Hematopoietic multipotent progenitor cell treated with erythropoietin and hydrocortisone succinate and interleukin-3 and kit ligand, for 6 days (in vitro differentiated cells): ENCODE results near the gene MCM5.
A peak's percentile ranks its signal among the peaks of the same experiment; 100 is the strongest.
"Not testable (repeated sequence)": the region's sequence is repeated elsewhere in the genome, so short reads cannot be mapped to it uniquely, and the experiment has no call there.

Experiments
- DNase-seq: peaks from one replicate; pipeline ENCODE4 v3.0.0-alpha.2; 2015

The MCM5 gene

DNA sequence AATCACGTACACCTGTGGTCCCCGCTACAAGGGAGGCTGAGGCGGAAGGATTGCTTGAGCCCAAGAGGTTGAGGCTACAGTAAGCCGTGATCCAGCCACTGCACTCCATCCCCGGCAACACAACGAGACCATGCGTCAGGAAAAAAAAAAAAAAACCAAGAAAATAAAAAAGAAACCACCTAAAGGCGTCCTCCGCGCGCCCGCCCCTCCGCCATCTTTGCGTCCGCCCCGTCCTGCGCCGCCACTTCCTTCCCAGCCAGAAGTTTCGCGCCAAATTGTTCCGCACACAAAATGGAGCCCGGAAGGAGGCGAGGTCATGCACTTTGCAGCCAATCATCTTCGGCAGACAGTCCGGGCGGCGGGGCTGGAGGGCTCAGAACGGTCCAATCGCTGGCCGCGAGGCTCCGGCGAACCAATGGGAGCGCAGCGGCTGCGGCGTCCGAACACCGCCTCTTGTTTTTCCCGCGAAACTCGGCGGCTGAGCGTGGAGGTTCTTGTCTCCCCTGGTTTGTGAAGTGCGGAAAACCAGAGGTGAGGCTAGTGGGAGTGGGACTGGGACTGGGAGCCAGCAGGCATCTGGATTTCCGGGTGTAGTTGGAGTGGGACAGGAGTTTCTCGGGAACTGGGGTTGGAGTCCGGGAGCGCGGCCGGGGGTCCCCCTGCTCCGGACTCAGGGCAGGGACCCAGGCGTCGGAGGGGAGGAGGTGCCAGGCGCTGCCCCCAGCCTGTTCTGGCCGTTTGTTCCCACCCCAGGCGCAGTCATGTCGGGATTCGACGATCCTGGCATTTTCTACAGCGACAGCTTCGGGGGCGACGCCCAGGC, at the start of gene MCM5:
Gene MCM5 (plus strand): TSS at position 463 of the 823 bp plus-strand sequence. CDS start 299 bp downstream, at position 762.
- peak; percentile 99 for DNase-seq

DNA sequence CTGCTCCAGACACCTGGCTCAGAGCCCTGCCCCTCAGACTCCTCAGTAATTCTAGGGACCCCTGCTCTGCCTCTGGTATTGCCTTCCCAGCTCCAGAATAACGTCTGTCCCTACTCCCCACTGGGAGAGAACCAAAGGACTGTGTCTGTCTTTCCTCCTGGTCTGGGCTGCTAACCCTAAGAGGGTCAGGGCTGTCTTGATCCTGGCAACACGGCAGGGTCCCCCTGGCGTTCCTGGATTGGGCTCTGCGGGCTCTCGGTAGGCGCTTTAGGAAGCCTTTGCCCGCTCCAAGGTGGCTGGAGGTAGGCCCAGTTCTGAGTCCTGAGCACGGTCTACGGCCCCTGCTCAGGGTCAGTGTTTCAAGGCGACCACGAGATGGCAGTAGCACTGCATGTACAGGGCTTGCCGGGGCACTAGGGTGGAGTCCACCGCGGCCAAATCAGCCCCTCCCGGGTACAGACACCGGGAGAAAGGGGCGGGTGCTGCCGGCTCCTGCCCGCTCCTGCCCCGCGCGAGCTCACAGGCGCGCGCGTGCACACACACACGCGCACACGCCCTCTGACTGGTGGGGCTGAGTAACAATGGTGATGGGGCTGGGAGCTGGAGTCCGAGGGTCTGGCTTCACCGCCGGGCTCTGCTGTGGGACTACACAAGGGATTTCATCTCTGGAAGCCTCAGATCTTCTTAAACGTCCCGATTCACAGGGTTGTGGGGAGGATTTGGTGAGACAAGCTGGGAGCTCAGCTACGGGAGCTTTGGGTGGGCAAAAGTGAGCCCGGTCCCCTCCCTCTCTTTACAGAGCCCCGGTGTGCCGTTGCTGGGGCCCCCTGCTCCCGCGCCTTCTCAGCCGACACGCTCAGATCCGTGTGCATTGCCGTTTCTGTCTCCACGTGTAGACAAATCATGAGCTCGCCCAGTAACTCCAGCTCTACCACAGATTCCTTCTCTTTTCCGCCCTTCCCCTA, 49.1 kb upstream of the MCM5 start:
- DNase-seq, result peak; percentile 94

DNA sequence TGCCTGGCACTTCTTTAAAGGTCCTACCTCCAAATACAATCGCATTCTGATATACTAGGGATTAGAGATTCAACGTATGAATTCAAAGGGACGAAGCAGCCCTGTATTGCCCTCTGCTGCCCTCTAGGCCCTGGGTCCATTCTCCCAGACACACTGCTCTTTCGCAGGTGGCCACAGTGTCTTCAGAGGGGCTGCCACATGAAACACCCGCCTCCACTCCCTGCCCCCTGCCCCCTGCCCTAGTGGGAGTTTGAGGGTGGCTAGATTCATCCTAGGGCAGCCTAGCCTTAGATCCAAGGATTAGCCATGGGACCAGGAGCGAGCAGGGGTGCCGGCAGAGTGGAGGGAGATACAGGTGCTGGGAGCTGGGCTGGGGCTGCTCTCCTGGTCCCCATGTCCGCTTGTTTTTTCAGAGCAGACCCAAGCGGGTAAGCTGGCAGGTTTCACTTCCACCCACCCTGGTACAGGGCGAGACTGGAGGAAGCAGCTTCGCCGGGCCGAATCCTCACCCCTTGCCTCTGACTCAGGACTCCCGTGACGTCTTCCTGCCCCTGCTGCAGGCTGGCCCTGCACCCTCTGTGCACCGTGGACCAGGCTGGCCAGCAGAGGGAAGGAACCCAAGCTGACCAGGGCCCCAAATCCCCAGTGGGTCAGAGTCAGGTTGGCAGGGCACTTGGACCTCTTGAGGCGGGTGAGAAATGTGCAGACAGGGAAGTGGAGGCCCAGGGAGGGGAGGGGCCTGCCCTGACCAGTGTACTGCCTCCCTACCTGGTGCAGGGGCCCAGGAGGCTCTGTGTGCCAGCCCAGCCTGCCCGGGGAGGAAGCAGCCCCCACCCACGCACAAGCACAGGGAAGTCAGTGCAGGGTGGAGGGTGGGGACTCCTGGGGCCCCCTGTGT, 47.5 kb upstream of the MCM5 start:
- peak; percentile 78 for DNase-seq

DNA sequence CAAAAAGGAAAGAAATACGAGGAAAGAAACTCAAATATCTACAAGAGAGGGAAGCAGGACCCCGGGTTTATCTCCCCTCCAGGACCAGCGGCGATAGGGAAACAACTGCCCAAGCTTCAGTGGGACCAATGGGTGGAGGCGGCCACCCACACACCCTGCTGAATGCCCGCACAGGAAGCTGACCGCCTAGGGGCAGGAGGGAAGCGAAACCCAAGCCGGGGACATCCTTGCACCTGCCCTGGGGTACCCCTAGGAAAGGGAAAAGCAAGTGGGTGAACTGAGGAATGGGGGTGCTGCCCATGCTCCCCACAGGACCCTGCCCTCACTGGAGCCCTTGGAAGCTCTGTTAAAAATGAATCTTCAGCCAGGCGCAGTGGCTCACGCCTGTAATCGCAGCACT, 46.6 kb upstream of the MCM5 start:
- DNase-seq, result no peak

DNA sequence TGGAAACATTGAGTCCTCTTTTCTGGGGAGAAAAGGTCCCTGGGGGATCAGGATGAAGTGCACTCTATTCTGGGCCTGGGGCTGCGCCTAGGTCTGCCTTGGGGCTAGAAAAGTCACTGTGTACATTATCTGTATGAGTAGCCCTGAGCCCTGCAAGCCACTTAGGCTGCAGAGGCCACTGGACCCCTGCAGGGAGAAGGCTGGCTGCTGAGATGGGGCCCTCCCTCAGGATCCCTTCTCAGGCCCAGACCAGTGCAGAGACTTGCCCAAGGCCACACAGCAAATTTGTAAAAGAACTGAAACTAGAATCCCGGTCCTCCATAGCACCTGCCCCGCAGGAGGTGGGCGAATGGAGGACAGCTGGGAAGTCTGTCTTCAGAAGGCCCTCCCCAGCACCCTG, 45.9 kb upstream of the MCM5 start:
- no peak for DNase-seq

DNA sequence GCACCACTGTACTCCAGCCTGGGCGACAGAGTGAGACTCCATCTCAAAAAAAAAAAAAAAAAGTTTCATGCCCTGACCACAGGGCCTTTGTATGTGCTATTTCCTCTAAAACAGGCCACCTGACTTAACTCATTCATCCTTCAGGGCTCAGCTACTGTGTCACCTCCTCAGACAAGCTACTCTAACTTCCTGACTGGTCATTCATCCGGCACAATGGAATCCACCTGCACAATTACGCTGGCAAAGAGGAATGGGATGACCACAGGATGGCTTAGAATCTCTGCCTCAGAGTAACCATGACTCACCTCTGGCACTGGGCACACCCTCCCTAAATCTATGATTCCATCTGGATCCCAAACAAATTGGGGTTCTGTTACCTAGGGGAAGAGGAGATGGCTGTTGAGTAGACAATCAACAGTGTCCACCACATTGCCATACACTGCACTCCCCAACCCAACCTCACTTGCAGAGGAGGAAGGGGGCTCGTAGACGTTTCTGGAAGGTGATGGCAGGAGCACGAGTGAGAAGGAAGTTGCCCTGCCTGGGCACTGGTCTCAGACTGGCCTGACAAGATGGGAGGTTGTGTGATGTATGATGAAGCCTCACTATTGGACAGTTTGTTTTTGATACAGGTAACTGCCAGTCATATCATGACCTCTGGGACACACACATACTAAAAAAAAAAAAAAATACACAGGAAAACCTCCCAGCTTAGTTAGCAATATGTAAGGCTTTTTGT, 41.9 kb upstream of the MCM5 start:
- no peak for DNase-seq

DNA sequence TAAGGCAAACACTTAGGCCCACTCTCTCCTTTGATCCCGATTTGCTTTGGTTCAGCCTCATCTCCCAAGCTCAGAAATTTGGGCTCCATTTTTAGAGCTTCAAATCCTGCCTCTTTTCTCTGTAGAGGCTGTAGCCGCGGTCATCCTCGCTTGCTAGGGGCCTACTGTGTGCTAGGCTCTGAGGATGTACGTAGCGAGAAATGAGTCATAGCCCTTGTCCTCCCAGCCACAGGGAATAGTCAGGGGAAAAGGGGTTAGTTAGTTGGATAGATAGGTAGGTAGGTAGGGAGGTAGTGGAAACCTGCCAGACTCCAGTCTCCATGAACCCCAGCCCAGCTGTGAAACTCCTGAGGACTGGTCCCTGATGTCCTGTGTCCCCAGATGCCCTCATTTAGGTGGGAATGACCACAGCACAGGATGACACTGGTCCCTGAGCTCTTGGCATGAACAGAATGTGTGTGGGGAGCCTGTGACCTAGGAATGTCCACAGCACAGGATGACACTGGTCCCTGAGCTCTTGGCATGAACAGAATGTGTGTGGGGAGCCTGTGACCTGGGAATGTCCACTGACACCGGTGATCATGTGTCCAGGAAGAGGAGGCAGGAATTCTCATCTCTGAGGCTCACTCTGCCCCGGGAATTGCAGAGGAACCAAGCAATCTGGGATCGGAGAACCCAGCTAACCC, 40.4 kb upstream of the MCM5 start:
- no peak for DNase-seq

DNA sequence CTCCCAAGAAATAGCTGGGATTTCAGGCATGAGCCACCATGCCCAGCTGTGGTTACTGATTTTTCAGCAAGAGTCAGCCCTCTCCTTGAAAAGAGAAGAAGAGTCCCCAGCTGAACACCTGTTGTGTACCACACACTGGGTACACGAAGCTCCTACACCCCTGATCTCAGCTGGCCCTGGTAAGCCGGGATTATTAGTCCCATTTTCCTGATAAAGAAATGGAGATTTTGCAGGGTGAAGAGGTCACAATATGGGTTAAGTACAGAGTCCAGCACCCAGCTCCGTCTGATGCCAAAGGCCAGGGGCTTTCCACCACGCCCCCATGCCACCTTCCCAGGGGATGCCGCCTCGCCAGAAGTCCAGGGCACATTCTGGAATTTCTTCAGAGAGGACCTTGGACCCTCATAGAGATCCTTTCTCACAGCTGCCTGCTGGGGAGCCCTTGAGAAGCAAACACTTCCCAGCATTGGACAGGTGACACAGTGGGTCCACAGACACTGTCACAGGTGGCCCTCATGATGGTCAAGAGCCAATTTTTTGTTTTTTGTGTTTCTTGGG, 38.9 kb upstream of the MCM5 start:
- no peak for DNase-seq

DNA sequence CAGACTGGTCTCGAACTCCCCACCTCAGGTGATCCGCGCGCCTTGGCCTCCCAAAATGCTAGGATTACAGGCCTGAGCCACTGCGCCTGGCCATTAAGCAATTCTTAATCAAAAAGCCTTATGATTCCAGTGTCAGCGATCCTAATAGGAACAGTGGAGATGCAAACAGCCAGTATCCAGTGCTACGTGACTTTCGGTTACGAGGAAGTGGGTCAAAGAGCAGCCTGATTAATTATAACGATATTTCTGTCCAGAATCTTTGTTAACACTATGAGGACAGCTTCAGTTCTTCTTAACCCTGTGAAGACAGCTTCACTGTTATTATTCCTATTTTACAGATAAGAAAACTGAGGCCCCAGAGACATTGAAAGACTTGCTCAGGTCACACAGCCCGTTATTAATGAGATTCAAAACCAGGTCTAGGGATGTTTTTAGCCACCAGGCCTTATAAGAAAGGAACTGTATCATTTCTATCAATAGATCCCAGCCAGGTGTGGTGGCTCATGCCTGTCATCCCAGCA, 36.3 kb upstream of the MCM5 start:
- no peak for DNase-seq

DNA sequence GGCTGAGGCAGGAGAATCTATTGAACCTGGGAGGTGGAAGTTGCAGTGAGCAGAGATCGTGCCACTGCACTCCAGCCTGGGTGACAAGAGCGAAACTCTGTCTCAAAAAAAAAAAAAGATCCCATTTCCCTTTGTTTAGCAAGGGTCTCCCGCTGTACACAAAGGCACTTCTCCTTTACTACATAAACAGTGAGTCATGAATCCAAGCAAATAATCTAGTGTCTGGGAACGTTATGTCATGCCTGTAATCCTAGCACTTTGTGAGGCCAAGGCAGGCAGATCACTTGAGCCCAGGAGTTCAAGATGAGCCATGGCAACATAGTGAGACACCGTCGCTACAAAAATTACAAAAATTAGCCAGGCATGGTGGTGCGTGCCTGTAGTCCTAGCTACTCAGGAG, 35.7 kb upstream of the MCM5 start:
- DNase-seq, result not testable (repeated sequence)

DNA sequence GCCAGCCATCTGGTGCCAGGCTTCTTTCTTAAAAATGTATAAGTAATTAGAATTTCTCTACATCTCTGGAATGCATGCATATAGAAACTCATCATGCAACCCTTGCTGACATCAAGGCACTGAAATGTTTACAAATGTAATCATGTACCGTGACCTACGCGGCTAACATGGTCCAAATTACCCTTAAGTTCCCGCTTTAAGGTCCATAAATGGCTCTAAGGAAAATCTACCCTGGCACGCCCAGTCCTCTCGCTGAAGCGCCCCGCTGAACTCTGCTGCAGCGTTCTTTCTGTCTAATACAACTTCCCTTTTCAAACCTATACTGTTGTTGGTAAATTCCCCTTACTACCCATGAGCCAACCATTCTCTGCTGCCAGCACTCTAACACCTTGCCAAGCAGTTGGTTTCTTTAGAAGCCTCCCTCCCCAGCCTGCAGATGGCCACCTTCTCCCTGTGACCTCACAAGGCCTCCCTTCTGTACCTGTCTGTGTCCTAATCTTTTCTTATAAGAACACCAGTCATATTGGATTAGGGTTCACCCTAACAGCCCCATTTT, 32.5 kb upstream of the MCM5 start:
- DNase-seq, result peak; percentile 59

DNA sequence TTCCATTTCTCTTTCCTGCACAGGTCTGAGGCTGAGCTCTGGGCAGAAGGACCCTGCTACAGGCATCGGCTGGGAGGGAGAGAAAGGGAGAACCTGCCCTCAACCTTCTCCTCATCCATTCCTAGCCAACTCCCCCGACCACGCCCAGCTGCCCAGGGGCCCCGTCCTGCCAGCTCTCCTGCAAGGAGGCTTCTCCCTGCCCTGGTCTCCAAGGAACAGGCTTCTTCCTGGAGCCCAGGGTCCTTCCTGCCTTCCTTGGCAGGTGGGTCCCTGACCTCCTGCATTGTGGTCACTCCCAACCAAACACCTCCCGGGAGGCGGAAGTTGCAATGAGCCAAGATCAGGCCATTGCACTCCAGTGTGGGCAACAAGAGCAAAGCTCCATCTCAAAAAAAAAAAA, 31.6 kb upstream of the MCM5 start:
- DNase-seq, result no peak

DNA sequence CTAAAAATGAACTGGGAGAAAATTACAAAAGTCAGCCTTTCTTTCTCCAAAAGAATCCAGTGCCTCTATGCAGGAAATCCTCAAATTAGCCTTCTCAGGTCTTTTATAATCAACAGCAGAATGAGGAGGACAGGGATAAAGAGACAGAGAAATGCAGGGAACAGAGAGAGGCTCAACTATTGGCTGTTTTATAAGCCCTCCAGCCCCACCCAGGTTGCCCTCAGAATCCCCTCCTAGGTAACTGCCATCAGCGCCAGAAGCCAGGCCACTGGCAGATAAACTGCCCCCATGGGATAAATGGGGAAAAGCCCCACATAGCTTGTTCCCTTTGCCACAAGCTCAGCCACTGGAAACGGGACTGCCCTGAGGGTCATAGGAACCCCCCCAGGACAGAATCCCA, 29.9 kb upstream of the MCM5 start:
- DNase-seq, result no peak

DNA sequence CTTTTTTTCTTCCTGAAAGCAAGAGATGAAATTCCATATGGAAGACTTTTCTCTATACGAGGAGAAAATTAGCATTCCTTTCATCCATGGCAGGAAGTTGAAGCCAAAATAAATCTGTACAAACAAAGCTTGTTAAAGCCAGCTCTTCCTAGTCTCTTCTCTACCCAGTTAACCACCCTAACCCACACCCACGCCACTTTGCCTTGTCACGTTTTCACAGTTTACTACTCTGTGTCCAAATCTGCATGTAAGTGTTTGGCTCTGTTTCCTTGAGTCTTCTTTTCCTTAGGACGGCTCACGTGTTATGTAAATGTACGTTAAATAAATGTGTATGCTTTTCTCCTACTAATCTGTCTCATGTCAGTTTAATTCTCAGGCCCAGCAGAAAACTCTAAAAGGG, 26.2 kb upstream of the MCM5 start:
- no peak for DNase-seq

DNA sequence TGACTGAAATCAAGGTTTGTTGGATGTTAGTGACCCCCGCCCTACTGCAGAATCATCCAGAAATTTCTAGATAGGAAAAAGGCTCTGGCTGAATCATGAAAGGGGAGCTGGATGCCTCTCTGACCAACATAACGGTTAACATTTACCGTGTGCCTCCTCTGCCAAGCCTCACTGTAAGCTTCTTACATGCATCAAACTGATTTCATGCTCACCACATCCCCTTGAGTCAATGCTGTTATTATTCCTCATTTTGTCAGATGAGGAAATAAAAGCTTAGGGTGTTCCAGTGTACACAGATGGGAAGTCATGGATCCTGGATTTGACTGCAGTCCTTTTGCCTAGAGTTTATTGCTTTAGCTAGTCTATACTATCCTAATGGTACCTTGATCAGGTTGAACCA, 24.9 kb upstream of the MCM5 start:
- DNase-seq, result peak; percentile 29

DNA sequence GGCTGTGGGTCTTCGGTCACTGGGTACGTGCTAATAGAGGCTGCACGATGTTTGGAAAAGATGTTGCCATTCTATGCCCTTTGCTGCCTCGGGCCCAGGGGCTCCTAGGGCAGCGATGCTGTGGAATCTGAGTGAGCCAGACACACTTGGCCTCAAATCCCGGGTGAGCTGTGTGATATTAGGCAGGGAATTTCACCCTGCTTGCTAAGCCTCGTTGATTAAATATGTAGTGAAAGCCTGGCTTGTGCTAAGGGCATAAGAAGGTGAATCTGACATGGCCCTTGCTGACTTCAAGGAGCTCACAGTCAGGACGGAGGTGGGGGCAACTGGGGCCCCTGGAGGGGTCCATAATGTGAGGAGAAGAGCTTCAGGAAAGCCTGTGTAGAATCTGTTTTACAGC, 24.4 kb upstream of the MCM5 start:
- no peak for DNase-seq

DNA sequence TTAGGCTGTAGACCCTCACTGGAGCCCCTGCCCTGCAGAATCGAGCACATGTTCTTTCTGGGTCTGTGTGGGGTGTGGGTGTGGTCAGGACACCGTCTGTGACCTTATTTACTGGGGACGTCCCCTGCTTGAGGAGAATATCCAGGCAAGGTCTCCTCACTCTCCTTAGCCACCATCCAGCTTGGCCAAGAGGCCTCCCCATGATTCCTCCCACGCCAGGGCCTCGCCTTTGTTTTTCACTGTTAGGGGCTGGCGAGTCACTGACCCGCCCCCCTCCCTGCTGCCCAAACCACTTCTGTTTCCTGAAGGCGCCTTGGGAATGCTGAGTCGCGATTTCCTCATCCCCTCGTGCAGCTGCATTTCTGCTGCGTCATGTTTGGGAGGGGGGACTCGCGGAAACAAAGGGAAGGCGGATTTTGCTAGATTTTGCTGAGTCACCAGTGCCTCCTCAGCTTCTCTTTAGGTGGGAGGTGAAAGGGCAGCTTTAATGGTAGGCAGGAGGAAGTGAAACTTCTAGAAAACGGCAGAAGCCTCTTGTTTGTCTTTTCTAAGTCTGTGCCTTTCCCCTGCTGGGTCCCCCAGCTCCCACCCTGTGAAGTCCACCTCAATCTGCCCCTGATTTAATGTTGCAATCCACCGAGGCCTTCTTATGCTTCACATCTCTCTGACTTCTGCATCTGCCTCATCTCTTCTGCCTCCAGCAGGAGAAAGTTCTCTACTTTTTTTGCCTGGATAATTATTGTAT, 23.0 kb upstream of the MCM5 start:
- peak; percentile 93 for DNase-seq

DNA sequence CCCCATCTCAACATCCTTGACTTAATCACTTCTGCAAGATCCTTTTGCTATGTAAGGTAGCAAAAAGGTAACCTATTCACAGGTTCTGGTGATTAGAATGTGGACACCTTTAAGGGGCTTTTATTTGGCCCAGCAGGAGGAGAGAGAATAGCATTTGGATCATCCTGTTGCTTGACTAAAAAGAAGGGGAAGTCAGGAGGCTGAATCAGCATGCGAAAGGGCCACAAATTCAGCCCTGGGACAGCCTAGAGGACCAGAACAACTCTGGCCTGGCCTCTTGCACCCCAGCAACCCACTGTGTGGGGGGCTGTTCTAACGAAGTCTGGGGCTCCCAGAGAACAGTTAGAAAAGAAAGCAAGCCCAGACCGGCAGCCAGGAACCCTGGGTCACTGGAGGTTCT, 22.2 kb upstream of the MCM5 start:
- DNase-seq, result no peak

DNA sequence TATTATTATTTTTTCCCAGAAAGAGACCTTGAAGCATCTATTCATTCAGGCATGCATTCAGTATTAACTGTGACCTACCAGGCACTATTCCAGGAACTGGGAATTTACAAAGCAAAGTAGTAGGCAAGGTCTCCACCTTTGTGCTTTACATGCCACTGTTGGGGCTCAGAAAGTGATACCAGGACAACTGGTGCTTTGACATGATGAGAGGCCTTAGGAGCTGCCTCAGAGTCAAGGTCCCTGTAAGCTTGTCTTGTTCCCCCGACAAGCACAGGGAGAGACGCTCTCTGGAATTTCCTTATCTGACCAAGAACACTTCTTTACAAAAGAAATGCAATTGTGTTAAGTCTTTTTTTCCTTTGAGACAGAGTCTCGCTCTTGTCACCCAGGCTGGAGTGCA, 21.3 kb upstream of the MCM5 start:
- no peak for DNase-seq
